Transverse colon (tissue), 4 donors: ENCODE data around the gene TRIAP1.

Experiments
- CTCF ChIP-seq, 5 experiments: fragments of 200-600 bp in 3 of 5; fragments of 450-650 bp in 2 of 5; sonication (generic) in 3 of 5; IDR thresholded peaks; 1 replicate in 2 of 5; 2 replicates in 3 of 5; pipeline ENCODE4 v1.5.1; 2016 to 2017; ENCODE audit warnings: antibody characterized with exemption in 5 of 5, inconsistent platforms in 3 of 5, mild to moderate bottlenecking in 2 of 5, moderate library complexity in 1 of 5
- EP300 ChIP-seq: sonication (generic); formaldehyde crosslinking; IDR thresholded peaks from one replicate; pipeline ENCODE4 v1.6.1; 2017; ENCODE audit warnings: antibody characterized with exemption, low read depth
- POLR2A ChIP-seq: fragments of 450-650 bp; IDR thresholded peaks from one replicate; pipeline ENCODE4 v1.6.1; 2016; ENCODE audit warnings: antibody characterized with exemption, mild to moderate bottlenecking, moderate library complexity
- POLR2AphosphoS5 ChIP-seq, 3 donors: sonication (generic); formaldehyde crosslinking; IDR thresholded peaks; one replicate each; pipeline ENCODE4 v1.6.1; 2016; ENCODE audit warnings: antibody characterized with exemption in 3 of 3

DNA sequence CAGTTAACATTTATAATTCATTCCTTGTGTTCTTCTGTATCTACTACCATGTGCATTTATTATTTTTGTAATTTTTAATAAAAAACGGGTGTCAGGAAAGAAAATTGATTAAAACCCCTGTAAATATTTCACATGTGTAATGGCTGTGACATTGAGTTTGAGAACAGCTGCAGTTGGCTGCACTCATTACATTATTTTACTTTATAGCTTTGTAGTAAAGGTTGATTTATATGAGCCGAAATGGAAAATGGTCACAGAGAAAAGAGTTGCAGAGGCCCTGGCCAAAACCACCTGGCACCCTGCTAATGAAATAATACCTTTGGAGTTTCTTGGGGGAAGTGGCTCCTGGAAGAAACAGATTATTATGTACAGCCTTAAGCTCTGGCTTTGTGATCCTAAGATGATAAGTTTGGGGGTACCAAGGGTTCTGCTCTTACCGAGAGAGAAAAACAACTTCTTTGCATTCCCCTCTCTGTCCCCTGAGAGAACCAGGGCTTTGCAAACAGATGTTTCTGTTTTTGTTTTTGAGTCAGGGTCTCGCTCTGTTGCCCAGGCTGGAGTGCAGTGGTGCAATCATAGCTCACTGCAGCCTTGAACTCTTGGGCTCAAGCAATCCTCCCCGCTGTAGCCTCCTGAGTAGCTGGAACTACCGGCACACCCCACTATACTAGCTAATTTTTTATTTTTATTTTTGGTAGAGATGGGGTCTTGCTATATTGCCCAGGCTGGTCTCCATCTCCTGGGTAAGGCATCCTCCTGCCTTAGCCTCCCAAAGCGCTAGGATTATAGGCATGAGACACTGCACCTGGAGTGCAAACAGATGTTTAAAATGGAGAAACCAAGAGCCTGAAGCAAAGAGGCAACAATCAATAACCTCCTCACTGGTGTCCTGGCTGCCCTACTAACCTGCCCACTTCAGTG, 40.0 kb upstream of the TRIAP1 start:
- no peak for TF ChIP-seq CTCF (IDR thresholded peaks at IDR 0.05)
- TF ChIP-seq POLR2AphosphoS5 (IDR thresholded peaks at IDR 0.05): no peak
- no peak for TF ChIP-seq EP300
- TF ChIP-seq POLR2A: no peak
